ENCODE measurements around the gene PRKCE. TPM values are rescaled to one million over a fixed set of nuclear protein-coding genes. Genes with fewer than 3 reads are reported as not detected.

The PRKCE gene
- polyA plus RNA-seq, 3 donors, result 1.3 to 7.7 (median 2.3) TPM

DNA sequence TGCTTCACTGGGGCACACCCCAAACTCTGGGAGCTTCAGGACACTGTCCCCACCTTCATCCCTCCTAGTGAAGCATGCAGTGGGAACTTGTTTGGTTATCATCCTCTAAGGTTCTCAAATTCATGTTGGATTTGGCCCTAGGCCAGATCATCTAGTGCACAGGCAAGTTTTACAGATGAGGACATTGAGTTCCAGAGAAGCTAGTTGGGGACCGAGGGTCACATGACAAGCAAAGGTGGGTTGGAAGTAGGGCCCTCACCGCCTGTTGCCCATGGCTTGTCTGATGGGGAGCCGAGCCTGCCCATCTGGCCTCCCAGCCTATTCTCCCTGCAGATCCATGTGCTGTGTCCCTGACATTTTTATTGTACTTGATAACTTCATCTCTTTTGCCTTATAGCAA lies 2.8 kb downstream of the PRKCE start:
- Histone ChIP-seq H4K20me1 (ENCODE audit: insufficient read depth, low read length) (peaks cover 72% of the 10 kb centered on the region), H3K27ac (ENCODE audit: low read depth in 1 of 2, low read length in 2 of 2) (no peak overlapping the region), H2AFZ (ENCODE audit: insufficient read depth, low read depth, low read length, poor library complexity, severe bottlenecking) (no peak overlapping the region), H3K9me3 (replicated peaks in 1 of 2; ENCODE audit: control insufficient read depth in 1 of 2, insufficient read depth in 1 of 2, low read length in 2 of 2) (no peaks in the 10 kb centered on the region), H3K4me1 (ENCODE audit: control insufficient read depth in 1 of 2, insufficient read depth in 2 of 2, low read length in 2 of 2) (peaks cover 23 to 27% of the 10 kb centered on the region in 2 donors), H3K9ac (ENCODE audit: insufficient read depth, low read length, poor library complexity, severe bottlenecking) (no peak overlapping the region), H3K36me3 (replicated peaks in 1 of 2; ENCODE audit: control insufficient read depth in 1 of 2, insufficient read depth in 2 of 2, low read length in 2 of 2) (no peaks in the 10 kb centered on the region), H3K4me2 (replicated peaks; ENCODE audit: extremely low read depth, low read length, poor library complexity, severe bottlenecking) (no peak overlapping the region), H3K4me3 (replicated peaks in 1 of 3; ENCODE audit: low read depth in 2 of 3, low read length in 3 of 3) (peak overlapping the region in 1 of 3 experiments; percentile 18), H3K79me2 (ENCODE audit: insufficient read depth, low read length) (peaks cover 44% of the 10 kb centered on the region), H3K27me3 (ENCODE audit: control insufficient read depth in 2 of 2, insufficient read depth in 2 of 2, low read length in 2 of 2) (no peaks in the 10 kb centered on the region)
- Mint-ChIP-seq H3K9me3 (peaks cover 0 to 2% (median 0%) of the 10 kb centered on the region in 7 donors), H3K36me3 (peaks cover 6 to 7% of the 10 kb centered on the region in 2 donors), H3K27ac (no peak overlapping the region), H3K4me3 (peak overlapping the region in 1 of 2 donors; percentile 62), H3K4me1 (peaks cover 40% of the 10 kb centered on the region), H3K27me3 (ENCODE audit: low read depth in 3 of 3) (peaks cover 2 to 8% (median 3%) of the 10 kb centered on the region in 3 donors)
- intact Hi-C loops (cut with micrococcal nuclease), result loop anchor here in 1 of 2 donors (5.0 kb wide), 2 partner anchors 73 to 238 kb away; no protein-coding TSS in a partner anchor
- 100% methylated on average over 1 of the region's 3 CpGs for WGBS (ENCODE audit: insufficient coverage)
- no peak for DNase-seq
- TF ChIP-seq, protein P1, sequence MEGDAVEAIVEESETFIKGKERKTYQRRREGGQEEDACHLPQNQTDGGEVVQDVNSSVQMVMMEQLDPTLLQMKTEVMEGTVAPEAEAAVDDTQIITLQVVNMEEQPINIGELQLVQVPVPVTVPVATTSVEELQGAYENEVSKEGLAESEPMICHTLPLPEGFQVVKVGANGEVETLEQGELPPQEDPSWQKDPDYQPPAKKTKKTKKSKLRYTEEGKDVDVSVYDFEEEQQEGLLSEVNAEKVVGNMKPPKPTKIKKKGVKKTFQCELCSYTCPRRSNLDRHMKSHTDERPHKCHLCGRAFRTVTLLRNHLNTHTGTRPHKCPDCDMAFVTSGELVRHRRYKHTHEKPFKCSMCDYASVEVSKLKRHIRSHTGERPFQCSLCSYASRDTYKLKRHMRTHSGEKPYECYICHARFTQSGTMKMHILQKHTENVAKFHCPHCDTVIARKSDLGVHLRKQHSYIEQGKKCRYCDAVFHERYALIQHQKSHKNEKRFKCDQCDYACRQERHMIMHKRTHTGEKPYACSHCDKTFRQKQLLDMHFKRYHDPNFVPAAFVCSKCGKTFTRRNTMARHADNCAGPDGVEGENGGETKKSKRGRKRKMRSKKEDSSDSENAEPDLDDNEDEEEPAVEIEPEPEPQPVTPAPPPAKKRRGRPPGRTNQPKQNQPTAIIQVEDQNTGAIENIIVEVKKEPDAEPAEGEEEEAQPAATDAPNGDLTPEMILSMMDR (IDR thresholded peaks at IDR 0.05), result no peak

GRCh38 chr2:45661828-45662227 lies 10.4 kb downstream of the PRKCE start:
- no peak overlapping the region for H3K27ac ChIP-seq (ENCODE audit: low read depth in 1 of 2, low read length in 2 of 2)
- no peaks in the 10 kb centered on the region for H3K9me3 Mint-ChIP-seq
- no peak for DNase-seq
- H3K36me3 Mint-ChIP-seq, result peaks cover 5 to 8% of the 10 kb centered on the region in 2 donors
- H3K4me3 ChIP-seq (replicated peaks in 1 of 3; ENCODE audit: low read depth in 2 of 3, low read length in 3 of 3), result no peak overlapping the region
- no peaks in the 10 kb centered on the region for H3K9me3 ChIP-seq (replicated peaks in 1 of 2; ENCODE audit: control insufficient read depth in 1 of 2, insufficient read depth in 1 of 2, low read length in 2 of 2)
- no peaks in the 10 kb centered on the region for H3K4me1 ChIP-seq (ENCODE audit: control insufficient read depth in 1 of 2, insufficient read depth in 2 of 2, low read length in 2 of 2)
- no CpG with 5 or more reads among the region's 2 CpGs for WGBS (ENCODE audit: insufficient coverage)
- H3K79me2 ChIP-seq (ENCODE audit: insufficient read depth, low read length), result peaks cover 27% of the 10 kb centered on the region
- no peak overlapping the region for H3K4me2 ChIP-seq (replicated peaks; ENCODE audit: extremely low read depth, low read length, poor library complexity, severe bottlenecking)
- TF ChIP-seq, protein P1 (IDR thresholded peaks at IDR 0.05), result no peak
- H3K4me3 Mint-ChIP-seq, result no peak overlapping the region
- no peak overlapping the region for H2AFZ ChIP-seq (ENCODE audit: insufficient read depth, low read depth, low read length, poor library complexity, severe bottlenecking)
- no peaks in the 10 kb centered on the region for H3K27me3 ChIP-seq (ENCODE audit: control insufficient read depth in 2 of 2, insufficient read depth in 2 of 2, low read length in 2 of 2)
- no peaks in the 10 kb centered on the region for H3K36me3 ChIP-seq (replicated peaks in 1 of 2; ENCODE audit: control insufficient read depth in 1 of 2, insufficient read depth in 2 of 2, low read length in 2 of 2)
- intact Hi-C loops (cut with micrococcal nuclease), result no loop called here
- H3K27me3 Mint-ChIP-seq (ENCODE audit: low read depth in 3 of 3), result peaks cover 0 to 2% (median 0%) of the 10 kb centered on the region in 3 donors
- peaks cover 75% of the 10 kb centered on the region for H4K20me1 ChIP-seq (ENCODE audit: insufficient read depth, low read length)
- no peak overlapping the region for H3K27ac Mint-ChIP-seq
- H3K4me1 Mint-ChIP-seq, result peaks cover 11% of the 10 kb centered on the region
- no peak overlapping the region for H3K9ac ChIP-seq (ENCODE audit: insufficient read depth, low read length, poor library complexity, severe bottlenecking)
